Cardiac muscle cell (in vitro differentiated cells and primary cell): ENCODE data around the gene RFX2. TPM values are rescaled to one million over a fixed set of nuclear protein-coding genes. Genes with fewer than 3 reads are reported as not detected.
A peak's percentile ranks its signal among the peaks of the same experiment; 100 is the strongest.

ENCODE experiments used
- DNase-seq, 2 donors: peaks; one replicate each; pipeline versions ENCODE4 v3.0.0 to v3.0.0-alpha.2; 2010 to 2017; ENCODE audit warnings: low read depth in 1 of 2, low spot score in 1 of 2
- H3K27ac ChIP-seq: fragments of 200-600 bp; sonication (generic); 2 replicates; pipeline ENCODE4 v1.5.1; 2016
- H3K27me3 ChIP-seq: fragments of 200-600 bp; sonication (generic); 2 replicates; pipeline ENCODE4 v1.6.0; 2016; ENCODE audit warnings: control low read depth
- H3K36me3 ChIP-seq: fragments of 200-600 bp; sonication (generic); 2 replicates; pipeline ENCODE4 v1.5.1; 2016; ENCODE audit warnings: control low read depth
- H3K4me1 ChIP-seq: fragments of 200-600 bp; sonication (generic); 2 replicates; pipeline ENCODE4 v1.8.1; 2017; ENCODE audit warnings: low read depth, mild to moderate bottlenecking, mixed run types
- H3K4me3 ChIP-seq: fragments of 200-600 bp; sonication (generic); 2 replicates; pipeline ENCODE4 v1.5.1; 2016; ENCODE audit warnings: mild to moderate bottlenecking
- H3K9me3 ChIP-seq: fragments of 200-600 bp; sonication (generic); 2 replicates; pipeline ENCODE4 v1.5.1; 2017; ENCODE audit warnings: low read depth, mild to moderate bottlenecking, control low read depth
- CTCF ChIP-seq: IDR thresholded peaks from 2 replicates; pipeline ENCODE4 v1.5.1; 2012; ENCODE audit warnings: low read depth, mild to moderate bottlenecking, low read length
- polyA plus RNA-seq: library from polyadenylated mRNA; unstranded; fragments of >200 nt; fragmentation: Nextera tagmentation; extraction: Ambion mirVana; gene quantifications from 2 replicates; pipeline ENCODE4 v1.2.1, GENCODE V29; 2016
- total RNA-seq: library from RNA; depleted of rRNA; stranded (reverse); fragments of >200 nt; gene quantifications from 2 replicates; pipeline ENCODE4 v1.2.3, GENCODE V29; 2016

Gene RFX2
- total and polyA plus RNA-seq, 2 experiments from 2014 or later, result 3.0 to 3.9 TPM

GRCh38 chr19:6055013-6055795 is 55.1 kb downstream of the RFX2 start:
- DNase-seq, result no peak
- Histone ChIP-seq H3K4me1 (no peaks in the 10 kb centered on the region), H3K36me3 (no peaks in the 10 kb centered on the region), H3K9me3 (no peaks in the 10 kb centered on the region), H3K4me3 (no peak overlapping the region), H3K27me3 (no peaks in the 10 kb centered on the region), H3K27ac (no peak overlapping the region)
- TF ChIP-seq CTCF, result no peak

- H3K4me3 ChIP-seq, result no peak overlapping the region
- DNase-seq, result peak; percentile 81 to 83
- no peak overlapping the region for H3K27ac ChIP-seq
- peaks cover 3% of the 10 kb centered on the region for H3K4me1 ChIP-seq
- no peaks in the 10 kb centered on the region for H3K9me3 ChIP-seq
- H3K27me3 ChIP-seq, result no peaks in the 10 kb centered on the region
- TF ChIP-seq CTCF, result peak; percentile 79
- H3K36me3 ChIP-seq, result no peaks in the 10 kb centered on the region
Measured at GRCh38 chr19:6048793-6049405, 61.4 kb downstream of the RFX2 start.

- H3K27me3 ChIP-seq, result no peaks in the 10 kb centered on the region
- TF ChIP-seq CTCF, result no peak
- H3K4me1 ChIP-seq, result peaks cover 3% of the 10 kb centered on the region
- no peaks in the 10 kb centered on the region for H3K36me3 ChIP-seq
- DNase-seq, result no peak
- no peak overlapping the region for H3K27ac ChIP-seq
- no peak overlapping the region for H3K4me3 ChIP-seq
- H3K9me3 ChIP-seq, result no peaks in the 10 kb centered on the region
Measured at GRCh38 chr19:6048348-6048747, 62.0 kb downstream of the RFX2 start.

GRCh38 chr19:6047741-6048251 is 62.5 kb downstream of the RFX2 start:
- H3K4me3 ChIP-seq, result no peak overlapping the region
- peaks cover 3% of the 10 kb centered on the region for H3K4me1 ChIP-seq
- DNase-seq, result peak; percentile 52 to 70
- no peaks in the 10 kb centered on the region for H3K27me3 ChIP-seq
- H3K27ac ChIP-seq, result no peak overlapping the region
- H3K36me3 ChIP-seq, result no peaks in the 10 kb centered on the region
- no peaks in the 10 kb centered on the region for H3K9me3 ChIP-seq
- peak; percentile 78 for TF ChIP-seq CTCF

- no peak for DNase-seq
- no peaks in the 10 kb centered on the region for H3K9me3 ChIP-seq
- no peak for TF ChIP-seq CTCF
- no peak overlapping the region for H3K27ac ChIP-seq
- no peaks in the 10 kb centered on the region for H3K27me3 ChIP-seq
- H3K36me3 ChIP-seq, result no peaks in the 10 kb centered on the region
- no peak overlapping the region for H3K4me3 ChIP-seq
- peaks cover 3% of the 10 kb centered on the region for H3K4me1 ChIP-seq
Measured at GRCh38 chr19:6047256-6047655, 63.0 kb downstream of the RFX2 start.
